ENCODE measurements around the gene CDC7. TPM values are rescaled to one million over a fixed set of nuclear protein-coding genes. Genes with fewer than 3 reads are reported as not detected.

Gene CDC7
- total RNA-seq, 3 donors from 2014 or later (not counting 1 experiment from before 2014, with no cell fraction given): 7.2 to 11.4 (median 7.9) TPM

Other genes with a start within 250 kb of the CDC7 start
- gene HFM1, start 96.0 kb upstream of the CDC7 start, total RNA-seq: under 1 TPM in 1 of 3 donors, not detected in 2; 0.86 TPM

Measured in natural killer cell (primary cell).